ENCODE data around the gene PSEN2.

PSEN2 gene

GRCh38 chr1:226863446-226863845, 7.0 kb upstream of the PSEN2 start:
- Histone ChIP-seq H3K27me3 (ENCODE audit: control insufficient read depth in 2 of 2, insufficient read depth in 2 of 2, low read length in 2 of 2) (no peaks in the 10 kb centered on the region), H3K9ac (ENCODE audit: low read depth in 1 of 2, low read length in 2 of 2) (no peak overlapping the region), H3K27ac (ENCODE audit: low read depth in 2 of 2, low read length in 2 of 2) (no peak overlapping the region), H3K36me3 (ENCODE audit: control insufficient read depth in 2 of 2, insufficient read depth in 2 of 2, low read length in 2 of 2) (no peaks in the 10 kb centered on the region), H3K4me3 (ENCODE audit: low read length in 2 of 2) (no peak overlapping the region), H3K4me1 (ENCODE audit: control insufficient read depth in 2 of 2, insufficient read depth in 2 of 2, low read length in 2 of 2) (peaks cover 4 to 13% of the 10 kb centered on the region in 2 donors), H3K9me3 (ENCODE audit: control insufficient read depth in 2 of 2, low read length in 2 of 2) (no peaks in the 10 kb centered on the region)

- no peak overlapping the region for H3K9ac ChIP-seq (ENCODE audit: low read depth in 1 of 2, low read length in 2 of 2)
- no peaks in the 10 kb centered on the region for H3K27me3 ChIP-seq (ENCODE audit: control insufficient read depth in 2 of 2, insufficient read depth in 2 of 2, low read length in 2 of 2)
- no peak overlapping the region for H3K27ac ChIP-seq (ENCODE audit: low read depth in 2 of 2, low read length in 2 of 2)
- no peaks in the 10 kb centered on the region for H3K36me3 ChIP-seq (ENCODE audit: control insufficient read depth in 2 of 2, insufficient read depth in 2 of 2, low read length in 2 of 2)
- H3K4me1 ChIP-seq (ENCODE audit: control insufficient read depth in 2 of 2, insufficient read depth in 2 of 2, low read length in 2 of 2), result peaks cover 4 to 13% of the 10 kb centered on the region in 2 donors
- no peaks in the 10 kb centered on the region for H3K9me3 ChIP-seq (ENCODE audit: control insufficient read depth in 2 of 2, low read length in 2 of 2)
- no peak overlapping the region for H3K4me3 ChIP-seq (ENCODE audit: low read length in 2 of 2)
Observed at GRCh38 chr1:226864311-226864710, 6.1 kb upstream of the PSEN2 start.

GRCh38 chr1:226865590-226865989, 4.8 kb upstream of the PSEN2 start:
- Histone ChIP-seq H3K36me3 (ENCODE audit: control insufficient read depth in 2 of 2, insufficient read depth in 2 of 2, low read length in 2 of 2) (no peaks in the 10 kb centered on the region), H3K9ac (ENCODE audit: low read depth in 1 of 2, low read length in 2 of 2) (peak overlapping the region in 1 of 2 donors; percentile 2), H3K27ac (ENCODE audit: low read depth in 2 of 2, low read length in 2 of 2) (no peak overlapping the region), H3K4me1 (ENCODE audit: control insufficient read depth in 2 of 2, insufficient read depth in 2 of 2, low read length in 2 of 2) (peaks cover 4 to 17% of the 10 kb centered on the region in 2 donors), H3K4me3 (ENCODE audit: low read length in 2 of 2) (no peak overlapping the region), H3K27me3 (ENCODE audit: control insufficient read depth in 2 of 2, insufficient read depth in 2 of 2, low read length in 2 of 2) (no peaks in the 10 kb centered on the region), H3K9me3 (ENCODE audit: control insufficient read depth in 2 of 2, low read length in 2 of 2) (no peaks in the 10 kb centered on the region)

GRCh38 chr1:226867461-226868054, 2.9 kb upstream of the PSEN2 start:
- peaks cover 14 to 28% of the 10 kb centered on the region in 2 donors for H3K4me1 ChIP-seq (ENCODE audit: control insufficient read depth in 2 of 2, insufficient read depth in 2 of 2, low read length in 2 of 2)
- no peaks in the 10 kb centered on the region for H3K27me3 ChIP-seq (ENCODE audit: control insufficient read depth in 2 of 2, insufficient read depth in 2 of 2, low read length in 2 of 2)
- no peak overlapping the region for H3K27ac ChIP-seq (ENCODE audit: low read depth in 2 of 2, low read length in 2 of 2)
- no peak overlapping the region for H3K4me3 ChIP-seq (ENCODE audit: low read length in 2 of 2)
- H3K36me3 ChIP-seq (ENCODE audit: control insufficient read depth in 2 of 2, insufficient read depth in 2 of 2, low read length in 2 of 2), result no peaks in the 10 kb centered on the region
- no peak overlapping the region for H3K9ac ChIP-seq (ENCODE audit: low read depth in 1 of 2, low read length in 2 of 2)
- no peaks in the 10 kb centered on the region for H3K9me3 ChIP-seq (ENCODE audit: control insufficient read depth in 2 of 2, low read length in 2 of 2)

- H3K9me3 ChIP-seq (ENCODE audit: control insufficient read depth in 2 of 2, low read length in 2 of 2), result no peaks in the 10 kb centered on the region
- no peak overlapping the region for H3K9ac ChIP-seq (ENCODE audit: low read depth in 1 of 2, low read length in 2 of 2)
- H3K27me3 ChIP-seq (ENCODE audit: control insufficient read depth in 2 of 2, insufficient read depth in 2 of 2, low read length in 2 of 2), result no peaks in the 10 kb centered on the region
- peaks cover 14 to 28% of the 10 kb centered on the region in 2 donors for H3K4me1 ChIP-seq (ENCODE audit: control insufficient read depth in 2 of 2, insufficient read depth in 2 of 2, low read length in 2 of 2)
- no peaks in the 10 kb centered on the region for H3K36me3 ChIP-seq (ENCODE audit: control insufficient read depth in 2 of 2, insufficient read depth in 2 of 2, low read length in 2 of 2)
- no peak overlapping the region for H3K27ac ChIP-seq (ENCODE audit: low read depth in 2 of 2, low read length in 2 of 2)
- no peak overlapping the region for H3K4me3 ChIP-seq (ENCODE audit: low read length in 2 of 2)
Observed at GRCh38 chr1:226868726-226869125, 1.7 kb upstream of the PSEN2 start.

- H3K27ac ChIP-seq (ENCODE audit: low read depth in 2 of 2, low read length in 2 of 2), result peak overlapping the region; percentile 58 to 69
Observed at GRCh38 chr1:226870026-226870400, 403 bp upstream of the PSEN2 start.

GRCh38 chr1:226871636-226872327, 1.4 kb downstream of the PSEN2 start:
- H3K4me1 ChIP-seq (ENCODE audit: control insufficient read depth in 2 of 2, insufficient read depth in 2 of 2, low read length in 2 of 2), result peaks cover 10 to 23% of the 10 kb centered on the region in 2 donors
- no peaks in the 10 kb centered on the region for H3K36me3 ChIP-seq (ENCODE audit: control insufficient read depth in 2 of 2, insufficient read depth in 2 of 2, low read length in 2 of 2)
- peak overlapping the region in 1 of 2 donors; percentile 80 for H3K9ac ChIP-seq (ENCODE audit: low read depth in 1 of 2, low read length in 2 of 2)
- H3K4me3 ChIP-seq (ENCODE audit: low read length in 2 of 2), result peak overlapping the region; percentile 73 to 81
- H3K27me3 ChIP-seq (ENCODE audit: control insufficient read depth in 2 of 2, insufficient read depth in 2 of 2, low read length in 2 of 2), result no peaks in the 10 kb centered on the region
- H3K9me3 ChIP-seq (ENCODE audit: control insufficient read depth in 2 of 2, low read length in 2 of 2), result no peaks in the 10 kb centered on the region
- H3K27ac ChIP-seq (ENCODE audit: low read depth in 2 of 2, low read length in 2 of 2), result no peak overlapping the region

More at GRCh38 chr1:226870026-226870400, 403 bp upstream of the PSEN2 start:
- Histone ChIP-seq H3K27me3 (ENCODE audit: control insufficient read depth in 2 of 2, insufficient read depth in 2 of 2, low read length in 2 of 2) (no peaks in the 10 kb centered on the region), H3K9ac (ENCODE audit: low read depth in 1 of 2, low read length in 2 of 2) (peak overlapping the region; percentile 15 to 80), H3K4me1 (ENCODE audit: control insufficient read depth in 2 of 2, insufficient read depth in 2 of 2, low read length in 2 of 2) (peaks cover 11 to 21% of the 10 kb centered on the region in 2 donors), H3K4me3 (ENCODE audit: low read length in 2 of 2) (peak overlapping the region; percentile 73 to 81), H3K36me3 (ENCODE audit: control insufficient read depth in 2 of 2, insufficient read depth in 2 of 2, low read length in 2 of 2) (no peaks in the 10 kb centered on the region), H3K9me3 (ENCODE audit: control insufficient read depth in 2 of 2, low read length in 2 of 2) (no peaks in the 10 kb centered on the region)

- Histone ChIP-seq H3K9me3 (ENCODE audit: control insufficient read depth in 2 of 2, low read length in 2 of 2) (no peaks in the 10 kb centered on the region), H3K4me3 (ENCODE audit: low read length in 2 of 2) (no peak overlapping the region), H3K4me1 (ENCODE audit: control insufficient read depth in 2 of 2, insufficient read depth in 2 of 2, low read length in 2 of 2) (peaks cover 10 to 23% of the 10 kb centered on the region in 2 donors), H3K27me3 (ENCODE audit: control insufficient read depth in 2 of 2, insufficient read depth in 2 of 2, low read length in 2 of 2) (no peaks in the 10 kb centered on the region), H3K36me3 (ENCODE audit: control insufficient read depth in 2 of 2, insufficient read depth in 2 of 2, low read length in 2 of 2) (peaks cover 3 to 6% of the 10 kb centered on the region in 2 donors), H3K27ac (ENCODE audit: low read depth in 2 of 2, low read length in 2 of 2) (no peak overlapping the region), H3K9ac (ENCODE audit: low read depth in 1 of 2, low read length in 2 of 2) (no peak overlapping the region)
Observed at GRCh38 chr1:226872437-226872836, 2.0 kb downstream of the PSEN2 start.

- no peak overlapping the region for H3K27ac ChIP-seq (ENCODE audit: low read depth in 2 of 2, low read length in 2 of 2)
- peaks cover 10 to 23% of the 10 kb centered on the region in 2 donors for H3K4me1 ChIP-seq (ENCODE audit: control insufficient read depth in 2 of 2, insufficient read depth in 2 of 2, low read length in 2 of 2)
- no peak overlapping the region for H3K4me3 ChIP-seq (ENCODE audit: low read length in 2 of 2)
- H3K27me3 ChIP-seq (ENCODE audit: control insufficient read depth in 2 of 2, insufficient read depth in 2 of 2, low read length in 2 of 2), result no peaks in the 10 kb centered on the region
- H3K9ac ChIP-seq (ENCODE audit: low read depth in 1 of 2, low read length in 2 of 2), result no peak overlapping the region
- peaks cover 6 to 7% of the 10 kb centered on the region in 2 donors for H3K36me3 ChIP-seq (ENCODE audit: control insufficient read depth in 2 of 2, insufficient read depth in 2 of 2, low read length in 2 of 2)
- H3K9me3 ChIP-seq (ENCODE audit: control insufficient read depth in 2 of 2, low read length in 2 of 2), result no peaks in the 10 kb centered on the region
Observed at GRCh38 chr1:226873771-226874578, 3.6 kb downstream of the PSEN2 start.
